ENCODE results near the gene OSER1. TPM values are rescaled to one million over a fixed set of nuclear protein-coding genes. Genes with fewer than 3 reads are reported as not detected.

Gene OSER1
- total RNA-seq, 4 donors from 2014 or later: 39.0 to 61.4 (median 54.2) TPM

GRCh38 chr20:44215125-44215524 is 4.6 kb upstream of the OSER1 start:
- no peak for TF ChIP-seq CTCF (IDR thresholded peaks at IDR 0.05; ENCODE audit: low read depth)

GRCh38 chr20:44212792-44213191 is 2.2 kb upstream of the OSER1 start:
- TF ChIP-seq CTCF (IDR thresholded peaks at IDR 0.05; ENCODE audit: low read depth): no peak

DNA sequence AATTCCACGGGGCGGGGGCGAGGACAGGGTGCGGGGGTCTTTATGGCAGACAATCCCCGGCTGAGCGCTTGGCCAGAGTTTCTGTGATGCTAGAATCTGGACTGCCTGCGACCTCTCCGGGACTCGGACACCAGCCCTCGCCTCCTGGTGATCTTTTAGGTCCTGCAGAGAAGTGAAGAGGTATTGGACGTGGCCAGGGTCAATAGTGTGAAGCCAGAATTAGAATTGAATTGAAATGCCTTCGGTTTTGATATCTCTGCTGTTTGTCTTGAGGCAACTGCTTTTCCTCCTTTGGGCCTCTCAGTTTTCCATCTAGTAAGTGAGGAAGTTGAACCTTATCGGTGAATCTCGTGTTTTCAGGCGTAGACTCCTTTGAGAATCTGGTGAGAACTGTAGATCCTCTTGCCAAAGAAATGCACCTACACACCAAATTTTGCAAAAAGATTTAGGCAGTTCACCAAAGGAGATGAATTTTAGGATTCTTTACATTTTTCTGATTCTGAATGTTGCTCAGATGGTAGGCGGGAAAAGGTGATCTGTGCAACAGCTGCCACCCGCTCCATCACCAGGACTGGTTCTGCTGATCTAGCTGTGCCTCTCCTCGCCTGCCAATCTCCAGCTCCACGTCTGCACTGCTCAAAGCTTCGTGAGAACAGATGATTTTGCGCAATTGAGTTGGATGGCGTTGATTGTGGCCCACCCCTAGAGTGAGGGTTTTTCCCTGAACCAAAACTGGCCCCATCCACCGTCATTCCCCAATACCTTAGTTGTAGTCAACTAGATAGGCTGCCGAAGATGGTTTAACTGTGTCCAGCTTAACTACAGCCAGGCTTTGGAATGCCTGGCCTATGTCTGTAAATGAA is 837 bp upstream of the OSER1 start:
- TF ChIP-seq CTCF (IDR thresholded peaks at IDR 0.05; ENCODE audit: low read depth): no peak

DNA sequence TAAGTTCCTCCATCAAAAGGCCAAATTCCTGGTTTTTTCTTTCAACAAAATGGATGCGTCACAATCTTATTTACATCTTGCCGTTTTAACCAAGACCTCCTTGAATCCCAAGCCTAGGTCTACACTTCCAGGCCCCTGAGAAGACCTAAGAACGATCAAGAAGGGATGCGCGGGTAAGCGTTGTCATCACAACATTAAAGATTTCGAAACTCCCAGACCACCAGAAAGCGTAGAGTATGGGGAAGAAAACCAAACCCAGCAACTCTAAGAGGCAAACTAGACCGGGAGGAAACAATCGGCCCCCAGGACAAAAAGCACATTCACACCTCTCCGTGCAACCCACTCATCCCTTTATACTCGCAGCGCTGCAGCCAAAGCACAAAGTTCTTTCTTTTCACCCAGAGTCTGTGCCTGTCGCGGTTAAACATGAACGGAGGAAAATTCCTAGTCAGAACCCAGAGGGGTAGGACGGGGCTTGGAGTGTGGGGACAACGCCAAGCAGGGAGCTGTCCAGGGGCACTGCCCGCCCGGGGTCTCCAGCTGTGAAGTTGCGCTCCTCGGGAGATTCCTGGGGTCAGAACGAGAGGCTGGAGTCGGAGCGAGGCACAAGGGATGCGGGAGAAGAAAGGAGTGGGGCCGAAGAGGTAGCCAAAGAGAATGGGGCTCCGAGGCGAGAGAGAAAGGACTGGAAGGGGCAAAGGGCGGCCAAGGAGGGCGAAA is 725 bp downstream of the OSER1 start:
- no peak for TF ChIP-seq CTCF (IDR thresholded peaks at IDR 0.05; ENCODE audit: low read depth)

DNA sequence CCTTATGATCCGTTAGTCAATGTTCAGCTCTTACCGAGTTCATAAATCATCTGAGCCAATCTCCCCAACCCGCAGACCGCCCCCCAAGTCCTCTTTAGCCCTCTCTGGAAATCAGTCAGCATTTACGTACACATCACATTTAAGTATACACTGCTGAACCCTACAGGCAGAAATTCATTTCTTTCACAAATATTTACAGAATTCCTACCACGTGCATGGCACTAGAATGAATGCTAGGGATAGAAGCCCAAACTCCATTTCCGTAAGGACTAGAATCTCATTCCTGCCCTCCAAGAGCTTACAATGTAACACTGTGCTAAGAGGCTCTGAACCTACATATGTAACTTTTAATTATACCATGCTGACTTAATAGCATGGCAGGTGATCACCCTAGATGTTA is 1.8 kb downstream of the OSER1 start:
- TF ChIP-seq CTCF (IDR thresholded peaks at IDR 0.05; ENCODE audit: low read depth): no peak

GRCh38 chr20:44208165-44208564 is 2.4 kb downstream of the OSER1 start:
- no peak for TF ChIP-seq CTCF (IDR thresholded peaks at IDR 0.05; ENCODE audit: low read depth)

GRCh38 chr20:44207126-44207723 is 3.3 kb downstream of the OSER1 start:
- no peak for TF ChIP-seq CTCF (IDR thresholded peaks at IDR 0.05; ENCODE audit: low read depth)
